H1 (cell line): ENCODE results near the gene NUP205. TPM values are rescaled to one million over a fixed set of nuclear protein-coding genes. Genes with fewer than 3 reads are reported as not detected.

Experiments
- GTF2F1 ChIP-seq: IDR thresholded peaks from 2 replicates; pipeline ENCODE4 v1.6.1; 2012; ENCODE audit warnings: low read depth, low read length, improper control_type of control experiment, borderline replicate concordance
- PHF8 ChIP-seq: fragments of 200-600 bp; sonication (generic); conservative IDR thresholded peaks from 2 replicates; pipeline ENCODE4 v1.7.1; 2012; ENCODE audit warnings: low read depth, mild to moderate bottlenecking, inconsistent platforms, low read length, moderate library complexity
- RBBP5 ChIP-seq: IDR thresholded peaks from 2 replicates; pipeline ENCODE4 v1.7.1; 2012; ENCODE audit warnings: low read depth, mild to moderate bottlenecking, inconsistent platforms, low read length, moderate library complexity, borderline replicate concordance
- SIRT6 ChIP-seq: IDR thresholded peaks from one replicate; pipeline ENCODE4 v1.7.1; 2012; ENCODE audit warnings: low read length, inconsistent platforms
- polyA plus RNA-seq, 7 experiments: library from polyadenylated mRNA; depleted of rRNA in 3 of 7; stranded (reverse) in 5 of 7; unstranded in 2 of 7; fragments of >200 nt in 5 of 7; fragments of 200-250 nt in 2 of 7; gene quantifications; 1 replicate in 5 of 7; 2 replicates in 1 of 7; 4 replicates in 1 of 7; pipeline versions ENCODE4 v1.2.1 to v1.2.3, GENCODE V29; 2011 to 2013; ENCODE audit warnings: missing spikeins in 2 of 7, mixed read lengths in 2 of 7
- total RNA-seq: library from RNA; stranded (reverse); fragmentation: NEBNext Ultra II Directional; extraction: Animal tissue kit (Norgen Biotek cat#: 25700); gene quantifications from 2 replicates; pipeline ENCODE4 v1.2.1, GENCODE V29; 2021
- TF ChIP-seq, protein P1 (sequence below), 3 experiments: IDR thresholded peaks; 1 replicate in 2 of 3; 2 replicates in 1 of 3; pipeline versions ENCODE4 v1.5.1 to v1.6.1; 2011; ENCODE audit warnings: low read length in 3 of 3, mild to moderate bottlenecking in 3 of 3, inconsistent platforms in 2 of 3, low read depth in 1 of 3, moderate library complexity in 1 of 3; ENCODE audit not compliant: insufficient read depth in 1 of 3; ENCODE audit errors: control extremely low read depth in 1 of 3

Gene NUP205
- total and polyA plus RNA-seq, 2 of the 8 experiments (the other 6 are each of a cell fraction or from before 2014, with no cell fraction given): 148 to 216 TPM

DNA sequence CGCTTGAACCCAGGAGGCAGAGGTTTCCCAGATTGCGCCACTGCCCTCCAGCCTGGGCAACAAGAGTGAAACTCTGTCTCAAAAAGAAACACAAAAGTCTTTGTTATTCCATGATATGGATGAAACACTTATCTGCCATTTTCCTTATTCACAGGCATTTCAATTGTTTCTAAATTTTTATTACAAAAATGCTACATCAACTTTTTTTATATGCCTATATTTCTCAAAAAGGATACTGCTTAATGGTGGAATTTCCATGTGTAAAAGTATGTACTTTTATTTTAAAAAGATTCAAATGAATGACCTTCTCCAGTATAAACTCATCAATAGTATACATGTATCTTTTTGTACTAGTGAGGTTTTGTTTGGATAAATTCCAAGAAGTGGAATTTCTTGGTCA, 62.7 kb downstream of the NUP205 start (continued):
- TF ChIP-seq SIRT6: no peak
- no peak for TF ChIP-seq GTF2F1
- TF ChIP-seq RBBP5: no peak
- no peak for TF ChIP-seq PHF8
- TF ChIP-seq, protein P1, sequence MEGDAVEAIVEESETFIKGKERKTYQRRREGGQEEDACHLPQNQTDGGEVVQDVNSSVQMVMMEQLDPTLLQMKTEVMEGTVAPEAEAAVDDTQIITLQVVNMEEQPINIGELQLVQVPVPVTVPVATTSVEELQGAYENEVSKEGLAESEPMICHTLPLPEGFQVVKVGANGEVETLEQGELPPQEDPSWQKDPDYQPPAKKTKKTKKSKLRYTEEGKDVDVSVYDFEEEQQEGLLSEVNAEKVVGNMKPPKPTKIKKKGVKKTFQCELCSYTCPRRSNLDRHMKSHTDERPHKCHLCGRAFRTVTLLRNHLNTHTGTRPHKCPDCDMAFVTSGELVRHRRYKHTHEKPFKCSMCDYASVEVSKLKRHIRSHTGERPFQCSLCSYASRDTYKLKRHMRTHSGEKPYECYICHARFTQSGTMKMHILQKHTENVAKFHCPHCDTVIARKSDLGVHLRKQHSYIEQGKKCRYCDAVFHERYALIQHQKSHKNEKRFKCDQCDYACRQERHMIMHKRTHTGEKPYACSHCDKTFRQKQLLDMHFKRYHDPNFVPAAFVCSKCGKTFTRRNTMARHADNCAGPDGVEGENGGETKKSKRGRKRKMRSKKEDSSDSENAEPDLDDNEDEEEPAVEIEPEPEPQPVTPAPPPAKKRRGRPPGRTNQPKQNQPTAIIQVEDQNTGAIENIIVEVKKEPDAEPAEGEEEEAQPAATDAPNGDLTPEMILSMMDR (IDR thresholded peaks at IDR 0.05; ENCODE audit: control extremely low read depth in 1 of 3, insufficient read depth in 1 of 3, low read depth in 1 of 3, low read length in 3 of 3): no peak
